Liver (tissue), 9 donors: Measurements from ENCODE around the gene SRGAP1. TPM values are rescaled to one million over a fixed set of nuclear protein-coding genes. Genes with fewer than 3 reads are reported as not detected.

Experiments used
- DNase-seq: peaks from one replicate; pipeline ENCODE4 v3.0.0-alpha.2; 2017; ENCODE audit warnings: low spot score
- H3K27ac ChIP-seq, 2 donors: one replicate each; pipeline ENCODE4 v1.7.0; 2013; ENCODE audit warnings: inconsistent platforms in 2 of 2, low read length in 2 of 2, control low read depth in 1 of 2, low read depth in 1 of 2, mild to moderate bottlenecking in 1 of 2
- H3K27me3 ChIP-seq, 4 donors: one replicate each; pipeline versions ENCODE4 v1.6.1 to v1.7.0; 2013; ENCODE audit warnings: low read length in 3 of 4, inconsistent platforms in 1 of 4, mild to moderate bottlenecking in 1 of 4, moderate library complexity in 1 of 4; ENCODE audit not compliant: control insufficient read depth in 4 of 4, insufficient read depth in 4 of 4
- H3K36me3 ChIP-seq, 4 donors: one replicate each; pipeline versions ENCODE4 v1.6.1 to v1.7.0; 2013; ENCODE audit warnings: low read length in 3 of 4, mild to moderate bottlenecking in 3 of 4, low read depth in 1 of 4, moderate library complexity in 1 of 4; ENCODE audit not compliant: control insufficient read depth in 4 of 4, insufficient read depth in 3 of 4
- H3K4me1 ChIP-seq, 4 donors: one replicate each; pipeline versions ENCODE4 v1.6.1 to v1.7.0; 2013; ENCODE audit warnings: low read length in 3 of 4, mild to moderate bottlenecking in 3 of 4, moderate library complexity in 1 of 4; ENCODE audit not compliant: control insufficient read depth in 4 of 4, insufficient read depth in 4 of 4
- H3K4me3 ChIP-seq, 3 donors: one replicate each; pipeline versions ENCODE4 v1.6.1 to v1.7.0; 2013; ENCODE audit warnings: low read length in 3 of 3, control low read depth in 1 of 3, low read depth in 1 of 3, mild to moderate bottlenecking in 1 of 3
- H3K9ac ChIP-seq, 2 donors: one replicate each; pipeline ENCODE4 v1.7.0; 2013; ENCODE audit warnings: low read length in 2 of 2, mild to moderate bottlenecking in 2 of 2, moderate library complexity in 2 of 2, control low read depth in 1 of 2, low read depth in 1 of 2
- H3K9me3 ChIP-seq, 4 donors: one replicate each; pipeline versions ENCODE4 v1.6.1 to v1.7.0; 2013; ENCODE audit warnings: low read length in 3 of 4; ENCODE audit not compliant: control insufficient read depth in 4 of 4
- EGR1 ChIP-seq, 2 donors: IDR thresholded peaks; 2 replicates each; pipeline ENCODE4 v1.6.1; 2016 to 2018; ENCODE audit warnings: antibody characterized with exemption in 2 of 2, low read depth in 2 of 2
- FOXA1 ChIP-seq: IDR thresholded peaks from 2 replicates; pipeline ENCODE4 v1.6.1; 2016; ENCODE audit warnings: antibody characterized with exemption
- GABPA ChIP-seq, 2 donors: IDR thresholded peaks in 1 of 2; conservative IDR thresholded peaks in 1 of 2; 2 replicates each; pipeline ENCODE4 v1.6.1; 2016; ENCODE audit warnings: antibody characterized with exemption in 2 of 2, mild to moderate bottlenecking in 1 of 2, moderate library complexity in 1 of 2
- HNF4G ChIP-seq: IDR thresholded peaks from 2 replicates; pipeline ENCODE4 v1.6.1; 2016; ENCODE audit warnings: antibody characterized with exemption
- JUND ChIP-seq, 2 donors: IDR thresholded peaks; 2 replicates each; pipeline ENCODE4 v1.6.1; 2016; ENCODE audit warnings: antibody characterized with exemption in 2 of 2
- NR2F2 ChIP-seq: IDR thresholded peaks from 2 replicates; pipeline ENCODE4 v1.6.1; 2016; ENCODE audit warnings: antibody characterized with exemption
- RAD21 ChIP-seq, 2 donors: IDR thresholded peaks; 2 replicates each; pipeline ENCODE4 v1.6.1; 2016; ENCODE audit warnings: antibody characterized with exemption in 2 of 2, mild to moderate bottlenecking in 2 of 2
- RXRA ChIP-seq, 2 donors: IDR thresholded peaks; 2 replicates each; pipeline ENCODE4 v1.6.1; 2017 to 2018; ENCODE audit warnings: antibody characterized with exemption in 2 of 2, mild to moderate bottlenecking in 1 of 2
- SP1 ChIP-seq: IDR thresholded peaks from 2 replicates; pipeline ENCODE4 v1.6.1; 2018; ENCODE audit warnings: antibody characterized with exemption, mild to moderate bottlenecking
- TAF1 ChIP-seq: conservative IDR thresholded peaks from 2 replicates; pipeline ENCODE4 v1.6.1; 2016; ENCODE audit warnings: antibody characterized with exemption, mild to moderate bottlenecking
- YY1 ChIP-seq: IDR thresholded peaks from 2 replicates; pipeline ENCODE4 v1.6.1; 2016; ENCODE audit warnings: antibody characterized with exemption, mild to moderate bottlenecking
- WGBS: extraction: QIAGEN DNeasy Blood & Tissue Kit; methylation state at CpG from one replicate; pipeline ENCODE4 v1.1.7; 2013; 5-methylcytosine and 5-hydroxymethylcytosine counted together
- polyA plus RNA-seq, 2 donors: library from polyadenylated mRNA; stranded (reverse) in 1 of 2; unstranded in 1 of 2; fragments of 200-250 nt in 1 of 2; fragments of >200 nt in 1 of 2; fragmentation: Nextera tagmentation in 1 of 2; extraction: Ambion mirVana in 1 of 2; gene quantifications; one replicate each; pipeline versions ENCODE4 v1.2.1 to v1.2.3, GENCODE V29; 2013 to 2015
- total RNA-seq, 2 donors: library from RNA; depleted of rRNA; stranded (reverse); fragments of >200 nt; gene quantifications; one replicate each; pipeline ENCODE4 v1.2.3, GENCODE V29; 2014
- TF ChIP-seq, protein P1 (sequence below): IDR thresholded peaks from 2 replicates; pipeline ENCODE4 v1.6.1; 2016; ENCODE audit warnings: antibody characterized with exemption
- TF ChIP-seq, protein P2 (sequence below): IDR thresholded peaks from 2 replicates; pipeline ENCODE4 v1.6.1; 2016; ENCODE audit warnings: antibody characterized with exemption
- TF ChIP-seq, protein P3 (sequence below): IDR thresholded peaks from 2 replicates; pipeline ENCODE4 v1.6.1; 2016; ENCODE audit warnings: antibody characterized with exemption
- donor health status: healthy.
- donor health status: healthy.
- donor health status: healthy.
- donor health status: healthy.
- donor health status: healthy.

Gene SRGAP1
- total and polyA plus RNA-seq, 4 donors = 0.28 to 1.3 (median 0.85) TPM

DNA sequence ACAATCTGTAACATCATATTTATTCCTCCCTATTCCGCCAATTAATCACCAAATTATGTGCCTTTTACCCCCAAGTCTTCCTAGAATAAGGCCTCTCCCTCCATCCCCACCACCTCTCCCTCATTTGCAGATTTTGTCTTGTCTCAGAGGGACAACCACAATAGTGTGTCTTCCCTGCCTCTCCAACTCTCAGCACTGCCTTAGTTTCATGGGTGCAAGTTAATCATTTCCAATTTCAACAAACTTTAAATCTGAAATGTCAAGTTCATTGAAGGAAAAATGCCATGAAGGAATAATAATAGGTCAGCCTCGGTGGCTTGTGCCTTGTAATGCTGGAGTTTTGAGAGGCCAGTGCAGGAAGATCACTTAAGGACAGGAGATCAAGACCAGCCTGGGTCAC is 33.2 kb upstream of the SRGAP1 start:
- Histone ChIP-seq H3K36me3 (peaks cover 0 to 4% (median under 1%) of the 10 kb centered on the region in 4 donors), H3K27me3 (no peaks in the 10 kb centered on the region), H3K4me3 (no peak overlapping the region), H3K4me1 (peaks cover 1 to 39% (median 34%) of the 10 kb centered on the region in 4 donors), H3K27ac (no peak overlapping the region), H3K9me3 (no peaks in the 10 kb centered on the region), H3K9ac (no peak overlapping the region)
- no peak for DNase-seq
- TF ChIP-seq YY1 = no peak
- TF ChIP-seq, protein P1, sequence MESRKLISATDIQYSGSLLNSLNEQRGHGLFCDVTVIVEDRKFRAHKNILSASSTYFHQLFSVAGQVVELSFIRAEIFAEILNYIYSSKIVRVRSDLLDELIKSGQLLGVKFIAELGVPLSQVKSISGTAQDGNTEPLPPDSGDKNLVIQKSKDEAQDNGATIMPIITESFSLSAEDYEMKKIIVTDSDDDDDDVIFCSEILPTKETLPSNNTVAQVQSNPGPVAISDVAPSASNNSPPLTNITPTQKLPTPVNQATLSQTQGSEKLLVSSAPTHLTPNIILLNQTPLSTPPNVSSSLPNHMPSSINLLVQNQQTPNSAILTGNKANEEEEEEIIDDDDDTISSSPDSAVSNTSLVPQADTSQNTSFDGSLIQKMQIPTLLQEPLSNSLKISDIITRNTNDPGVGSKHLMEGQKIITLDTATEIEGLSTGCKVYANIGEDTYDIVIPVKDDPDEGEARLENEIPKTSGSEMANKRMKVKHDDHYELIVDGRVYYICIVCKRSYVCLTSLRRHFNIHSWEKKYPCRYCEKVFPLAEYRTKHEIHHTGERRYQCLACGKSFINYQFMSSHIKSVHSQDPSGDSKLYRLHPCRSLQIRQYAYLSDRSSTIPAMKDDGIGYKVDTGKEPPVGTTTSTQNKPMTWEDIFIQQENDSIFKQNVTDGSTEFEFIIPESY = no peak
- TF ChIP-seq, protein P2, sequence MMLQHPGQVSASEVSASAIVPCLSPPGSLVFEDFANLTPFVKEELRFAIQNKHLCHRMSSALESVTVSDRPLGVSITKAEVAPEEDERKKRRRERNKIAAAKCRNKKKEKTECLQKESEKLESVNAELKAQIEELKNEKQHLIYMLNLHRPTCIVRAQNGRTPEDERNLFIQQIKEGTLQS = no peak
- TF ChIP-seq RAD21 (IDR thresholded peaks at IDR 0.05) = no peak
- TF ChIP-seq, protein P3, sequence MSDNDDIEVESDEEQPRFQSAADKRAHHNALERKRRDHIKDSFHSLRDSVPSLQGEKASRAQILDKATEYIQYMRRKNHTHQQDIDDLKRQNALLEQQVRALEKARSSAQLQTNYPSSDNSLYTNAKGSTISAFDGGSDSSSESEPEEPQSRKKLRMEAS = no peak
- TF ChIP-seq GABPA (IDR thresholded peaks at IDR 0.05 in 1 of 2, conservative IDR thresholded peaks at IDR 0.05 in 1 of 2) = no peak
- no peak for TF ChIP-seq HNF4G
- 55% methylated on average over 2 of the region's 2 CpGs for WGBS

DNA sequence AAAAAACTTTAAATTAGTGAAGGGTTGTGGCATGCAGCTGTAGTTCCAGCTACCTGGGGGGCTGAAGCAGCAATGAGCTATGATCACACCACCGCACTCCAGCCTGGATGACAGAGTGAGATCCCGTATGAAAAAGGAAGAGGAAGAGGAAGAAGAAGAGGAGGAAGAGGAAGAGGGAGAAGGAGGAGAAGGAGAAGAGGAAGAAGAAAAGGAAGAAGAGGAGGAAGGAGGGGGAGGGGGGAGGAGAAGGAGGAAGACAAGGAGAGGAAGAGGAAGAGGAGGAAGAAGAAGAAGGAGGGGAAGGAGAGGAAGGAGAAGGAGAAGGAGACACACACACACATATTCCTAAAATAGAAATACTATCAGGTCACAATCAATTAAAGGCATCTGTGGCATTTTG is 32.7 kb upstream of the SRGAP1 start:
- no peak overlapping the region for H3K9ac ChIP-seq
- 63% methylated on average over 2 of the region's 2 CpGs for WGBS
- H3K9me3 ChIP-seq = no peaks in the 10 kb centered on the region
- H3K27ac ChIP-seq = no peak overlapping the region
- H3K4me1 ChIP-seq = peaks cover 0 to 35% (median 30%) of the 10 kb centered on the region in 4 donors
- H3K27me3 ChIP-seq = no peaks in the 10 kb centered on the region
- no peak for TF ChIP-seq SP1
- TF ChIP-seq RXRA (IDR thresholded peaks at IDR 0.05) = no peak
- TF ChIP-seq EGR1 (IDR thresholded peaks at IDR 0.05; ENCODE audit: low read depth in 2 of 2) = no peak
- no peak for TF ChIP-seq TAF1
- TF ChIP-seq RAD21 (IDR thresholded peaks at IDR 0.05) = no peak
- no peak for TF ChIP-seq NR2F2
- TF ChIP-seq, protein P1 = no peak
- TF ChIP-seq FOXA1 = no peak
- no peak for TF ChIP-seq YY1
- DNase-seq = no peak
- H3K4me3 ChIP-seq = no peak overlapping the region
- peaks cover 0 to 4% (median under 1%) of the 10 kb centered on the region in 4 donors for H3K36me3 ChIP-seq

DNA sequence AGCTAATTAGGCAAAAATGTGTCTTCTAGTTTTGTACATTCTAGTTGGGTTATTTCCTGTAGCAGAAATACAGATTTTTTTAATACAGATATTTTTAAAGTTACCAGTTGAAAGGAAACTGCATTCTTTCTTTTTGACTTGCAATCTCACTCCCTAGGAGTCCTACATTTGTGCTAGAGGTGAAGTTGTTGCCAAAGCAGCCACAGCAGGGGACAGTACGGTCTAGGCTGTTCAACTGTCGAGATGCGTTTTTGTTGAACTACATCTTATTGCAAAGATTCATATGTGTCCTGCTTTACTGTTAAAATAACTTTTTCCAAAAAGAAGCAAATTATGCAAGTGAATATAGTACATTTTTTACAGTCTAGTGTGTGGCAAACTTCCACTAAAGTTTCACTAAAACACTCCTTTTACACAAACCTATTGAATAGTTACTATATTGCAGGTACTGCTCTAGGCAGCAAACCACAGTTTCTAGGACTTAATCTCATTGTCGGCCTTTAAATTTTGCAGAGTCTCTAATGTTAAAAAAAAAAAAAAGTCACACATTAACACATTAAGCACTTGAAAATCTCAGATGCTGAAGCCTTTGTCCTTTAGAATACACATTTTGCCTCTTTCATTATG is 30.2 kb upstream of the SRGAP1 start:
- Histone ChIP-seq H3K4me3 (no peak overlapping the region), H3K27ac (no peak overlapping the region), H3K4me1 (peaks cover 0 to 32% (median 27%) of the 10 kb centered on the region in 4 donors), H3K9ac (no peak overlapping the region), H3K36me3 (no peaks in the 10 kb centered on the region), H3K9me3 (no peaks in the 10 kb centered on the region), H3K27me3 (no peaks in the 10 kb centered on the region)
- WGBS = 74% methylated on average over 4 of the region's 4 CpGs
- no peak for DNase-seq
- TF ChIP-seq FOXA1 = no peak
- peak in 1 of 2 donors; percentile 9 for TF ChIP-seq JUND (IDR thresholded peaks at IDR 0.05)
